HepG2 (cell line): ENCODE measurements around the gene PIP5K1A. TPM values are rescaled to one million over a fixed set of nuclear protein-coding genes. Genes with fewer than 3 reads are reported as not detected.

Experiments
- BATF2 ChIP-seq: sonication (generic); formaldehyde crosslinking; IDR thresholded peaks from 2 replicates; pipeline ENCODE4 v1.8.0; 2022; ENCODE audit warnings: mild to moderate bottlenecking, missing genetic modification reagents, moderate library complexity
- CBFB ChIP-seq: sonication (generic); formaldehyde crosslinking; IDR thresholded peaks from 2 replicates; pipeline ENCODE4 v1.4.0; 2020; ENCODE audit warnings: missing genetic modification reagents
- FIP1L1 ChIP-seq: fragments of 200-400 bp; formaldehyde crosslinking; IDR thresholded peaks from 2 replicates; pipeline ENCODE4 v1.6.1; 2018; ENCODE audit warnings: low read depth, mild to moderate bottlenecking, low read length, moderate library complexity, borderline replicate concordance; ENCODE audit not compliant: insufficient read depth
- HIVEP1 ChIP-seq: sonication (generic); formaldehyde crosslinking; IDR thresholded peaks from 2 replicates; pipeline ENCODE4 v1.4.0; 2020; ENCODE audit warnings: mild to moderate bottlenecking, missing genetic modification reagents
- MEF2D ChIP-seq: sonication (generic); formaldehyde crosslinking; IDR thresholded peaks from 2 replicates; pipeline ENCODE4 v1.5.1; 2020; ENCODE audit warnings: mild to moderate bottlenecking, missing genetic modification reagents
- SAP130 ChIP-seq: IDR thresholded peaks from 2 replicates; pipeline ENCODE4 v1.6.1; 2016; ENCODE audit warnings: low read depth
- SRSF9 ChIP-seq: fragments of 200-400 bp; formaldehyde crosslinking; IDR thresholded peaks from 2 replicates; pipeline ENCODE4 v1.6.1; 2018; ENCODE audit warnings: borderline replicate concordance, mild to moderate bottlenecking, low read depth, low read length; ENCODE audit not compliant: insufficient read depth, poor library complexity, severe bottlenecking
- ZBTB7A ChIP-seq: sonication (generic); formaldehyde crosslinking; IDR thresholded peaks from 2 replicates; pipeline ENCODE4 v1.8.0; 2022; ENCODE audit warnings: mild to moderate bottlenecking, missing genetic modification reagents
- ZBTB8A ChIP-seq: sonication (generic); formaldehyde crosslinking; IDR thresholded peaks from 2 replicates; pipeline ENCODE4 v1.4.0; 2020; ENCODE audit warnings: mild to moderate bottlenecking, low read depth, missing genetic modification reagents, borderline replicate concordance
- ZMYM4 ChIP-seq: sonication (generic); formaldehyde crosslinking; IDR thresholded peaks from 2 replicates; pipeline ENCODE4 v1.8.1; 2023; ENCODE audit warnings: mild to moderate bottlenecking, missing genetic modification reagents
- ZNF138 ChIP-seq: sonication (generic); formaldehyde crosslinking; IDR thresholded peaks from 2 replicates; pipeline ENCODE4 v1.5.0; 2020; ENCODE audit warnings: mild to moderate bottlenecking, low read depth, missing genetic modification reagents
- ZNF225 ChIP-seq: sonication (generic); formaldehyde crosslinking; IDR thresholded peaks from 2 replicates; pipeline ENCODE4 v1.4.0; 2020; ENCODE audit warnings: mild to moderate bottlenecking, missing genetic modification reagents
- ZNF326 ChIP-seq: sonication (generic); formaldehyde crosslinking; IDR thresholded peaks from 2 replicates; pipeline ENCODE4 v1.4.0; 2020; ENCODE audit warnings: missing genetic modification reagents, borderline replicate concordance
- ZNF383 ChIP-seq: sonication (generic); formaldehyde crosslinking; IDR thresholded peaks from 2 replicates; pipeline ENCODE4 v1.4.0; 2020; ENCODE audit warnings: missing genetic modification reagents, mild to moderate bottlenecking, borderline replicate concordance
- ZNF678 ChIP-seq: sonication (generic); formaldehyde crosslinking; IDR thresholded peaks from 2 replicates; pipeline ENCODE4 v1.4.0; 2020; ENCODE audit warnings: mild to moderate bottlenecking, missing genetic modification reagents
- ZNF772 ChIP-seq: sonication (generic); formaldehyde crosslinking; IDR thresholded peaks from 2 replicates; pipeline ENCODE4 v1.5.0; 2020; ENCODE audit warnings: mild to moderate bottlenecking, missing genetic modification reagents
- ZSCAN25 ChIP-seq: sonication (generic); formaldehyde crosslinking; IDR thresholded peaks from 2 replicates; pipeline ENCODE4 v1.8.0; 2022; ENCODE audit warnings: mild to moderate bottlenecking, missing genetic modification reagents
- polyA plus RNA-seq, 8 experiments: library from polyadenylated mRNA; depleted of rRNA in 3 of 8; stranded (reverse) in 7 of 8; unstranded in 1 of 8; fragments of >200 nt; fragmentation: Illumina TruSeq in 4 of 8; extraction: Trizol in 4 of 8; gene quantifications; 2 replicates each; pipeline versions ENCODE4 v1.2.1 to v1.2.3, GENCODE V29; 2011 to 2016; ENCODE audit warnings: low read depth in 4 of 8, missing spikeins in 1 of 8, mixed read lengths in 1 of 8; ENCODE audit not compliant: insufficient read depth in 1 of 8
- total RNA-seq, 5 experiments: library from RNA; depleted of rRNA; stranded (reverse); fragments of >200 nt; fragmentation: Illumina TruSeq; extraction: Trizol; gene quantifications; 2 replicates each; pipeline ENCODE4 v1.2.3, GENCODE V29; 2016; ENCODE audit warnings: low read depth in 1 of 5
- TF ChIP-seq, protein P1 (sequence below): sonication (generic); formaldehyde crosslinking; IDR thresholded peaks from 2 replicates; pipeline ENCODE4 v1.5.1; 2020; ENCODE audit warnings: mild to moderate bottlenecking, moderate library complexity, missing genetic modification reagents
- TF ChIP-seq, protein P2 (sequence below): sonication (generic); formaldehyde crosslinking; IDR thresholded peaks from 2 replicates; pipeline ENCODE4 v1.5.0; 2020; ENCODE audit warnings: missing genetic modification reagents, mild to moderate bottlenecking, borderline replicate concordance
- TF ChIP-seq, protein P3 (sequence below): sonication (generic); formaldehyde crosslinking; conservative IDR thresholded peaks from 2 replicates; pipeline ENCODE4 v1.4.0; 2020; ENCODE audit warnings: missing genetic modification reagents

PIP5K1A gene
- total and polyA plus RNA-seq, 2 of the 13 experiments (the other 11 are each of a cell fraction or from before 2014, with no cell fraction given): 45.3 to 65.1 TPM

DNA sequence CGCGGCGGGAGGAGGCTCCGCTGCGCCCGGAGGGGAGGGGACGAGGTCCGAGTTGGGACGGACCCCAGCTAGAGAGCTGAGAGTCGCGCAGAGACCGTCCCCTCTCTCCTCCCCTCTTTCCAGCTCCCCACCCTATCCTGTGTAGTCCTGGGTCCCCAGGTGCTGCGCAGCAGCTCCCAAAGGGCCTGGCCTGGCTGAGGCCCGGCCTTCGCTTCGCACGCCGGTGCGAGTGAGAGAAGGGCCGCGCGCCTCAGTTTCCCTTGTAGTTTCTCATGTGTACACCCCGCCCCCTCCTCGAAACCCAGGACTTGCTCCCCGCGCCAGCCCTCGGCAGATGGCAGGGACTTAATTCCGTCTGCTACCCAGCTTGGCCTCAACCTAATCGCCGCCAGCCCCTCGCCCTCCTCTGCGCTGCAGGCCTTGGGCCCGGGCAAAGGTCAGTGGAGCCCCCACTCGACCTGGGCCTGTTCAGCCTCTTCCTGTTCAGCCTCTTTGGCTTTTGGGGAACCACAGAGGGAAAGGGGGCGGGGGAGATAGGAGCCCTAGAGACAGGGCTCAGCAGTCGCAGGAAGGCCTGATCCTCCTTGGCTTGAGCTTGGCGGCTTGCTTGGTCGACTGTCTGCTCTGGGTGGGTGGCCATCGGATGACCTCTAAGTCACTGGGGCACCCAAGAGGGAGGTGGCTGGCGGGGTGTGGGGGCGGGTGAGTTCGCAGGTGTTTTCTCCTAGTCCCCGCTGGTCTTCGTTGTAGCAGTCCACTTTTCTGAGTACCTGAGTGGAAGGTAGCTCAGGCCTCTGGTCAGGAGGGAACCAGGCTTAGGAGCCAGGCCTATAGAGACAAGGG lies 84.8 kb downstream of the PIP5K1A start (continued):
- peak; percentile 58; the same call in 1 of the 2 replicates for TF ChIP-seq BATF2 (CRISPR knock-in tag)
- peak; percentile 43; the same call in 1 of the 2 replicates for TF ChIP-seq ZBTB8A (CRISPR knock-in tag)
- peak; percentile 54; the same call in 1 of the 2 replicates for TF ChIP-seq HIVEP1 (CRISPR knock-in tag)
- TF ChIP-seq SAP130 (CRISPR knock-in tag): 0 out of 2 replicates have a peak, but pooled peaks have one; percentile 20
- TF ChIP-seq ZNF678 (CRISPR knock-in tag): 0 out of 2 replicates have a peak, but pooled peaks have one; percentile 34
- TF ChIP-seq ZNF138: peak; percentile 14; the same call in 1 of the 2 replicates
- TF ChIP-seq MEF2D (CRISPR knock-in tag): peak; percentile 51; the same call in 1 of the 2 replicates
- no peak for TF ChIP-seq SRSF9
- no peak for TF ChIP-seq ZNF225
- TF ChIP-seq ZNF383 (CRISPR knock-in tag): 0 out of 2 replicates have a peak, but pooled peaks have one; percentile 20
- TF ChIP-seq ZNF326: 0 out of 2 replicates have a peak, but pooled peaks have one; percentile 76
- TF ChIP-seq, protein P1, sequence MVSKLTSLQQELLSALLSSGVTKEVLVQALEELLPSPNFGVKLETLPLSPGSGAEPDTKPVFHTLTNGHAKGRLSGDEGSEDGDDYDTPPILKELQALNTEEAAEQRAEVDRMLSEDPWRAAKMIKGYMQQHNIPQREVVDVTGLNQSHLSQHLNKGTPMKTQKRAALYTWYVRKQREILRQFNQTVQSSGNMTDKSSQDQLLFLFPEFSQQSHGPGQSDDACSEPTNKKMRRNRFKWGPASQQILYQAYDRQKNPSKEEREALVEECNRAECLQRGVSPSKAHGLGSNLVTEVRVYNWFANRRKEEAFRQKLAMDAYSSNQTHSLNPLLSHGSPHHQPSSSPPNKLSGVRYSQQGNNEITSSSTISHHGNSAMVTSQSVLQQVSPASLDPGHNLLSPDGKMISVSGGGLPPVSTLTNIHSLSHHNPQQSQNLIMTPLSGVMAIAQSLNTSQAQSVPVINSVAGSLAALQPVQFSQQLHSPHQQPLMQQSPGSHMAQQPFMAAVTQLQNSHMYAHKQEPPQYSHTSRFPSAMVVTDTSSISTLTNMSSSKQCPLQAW (CRISPR knock-in tag): 0 out of 2 replicates have a peak, but pooled peaks have one; percentile 24
- TF ChIP-seq, protein P2, sequence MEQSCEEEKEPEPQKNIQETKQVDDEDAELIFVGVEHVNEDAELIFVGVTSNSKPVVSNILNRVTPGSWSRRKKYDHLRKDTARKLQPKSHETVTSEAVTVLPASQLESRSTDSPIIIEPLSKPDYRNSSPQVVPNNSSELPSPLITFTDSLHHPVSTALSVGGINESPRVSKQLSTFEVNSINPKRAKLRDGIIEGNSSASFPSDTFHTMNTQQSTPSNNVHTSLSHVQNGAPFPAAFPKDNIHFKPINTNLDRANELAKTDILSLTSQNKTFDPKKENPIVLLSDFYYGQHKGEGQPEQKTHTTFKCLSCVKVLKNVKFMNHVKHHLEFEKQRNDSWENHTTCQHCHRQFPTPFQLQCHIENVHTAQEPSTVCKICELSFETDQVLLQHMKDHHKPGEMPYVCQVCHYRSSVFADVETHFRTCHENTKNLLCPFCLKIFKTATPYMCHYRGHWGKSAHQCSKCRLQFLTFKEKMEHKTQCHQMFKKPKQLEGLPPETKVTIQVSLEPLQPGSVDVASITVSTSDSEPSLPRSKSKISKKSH (CRISPR knock-in tag): no peak
- peak; percentile 60; the same call in 1 of the 2 replicates for TF ChIP-seq ZSCAN25 (CRISPR knock-in tag)
- no peak for TF ChIP-seq ZMYM4 (CRISPR knock-in tag)
- 0 out of 2 replicates have a peak, but pooled peaks have one; percentile 19 for TF ChIP-seq CBFB (CRISPR knock-in tag)
- TF ChIP-seq FIP1L1: 0 out of 2 replicates have a peak, but pooled peaks have one; percentile 28
- TF ChIP-seq, protein P3, sequence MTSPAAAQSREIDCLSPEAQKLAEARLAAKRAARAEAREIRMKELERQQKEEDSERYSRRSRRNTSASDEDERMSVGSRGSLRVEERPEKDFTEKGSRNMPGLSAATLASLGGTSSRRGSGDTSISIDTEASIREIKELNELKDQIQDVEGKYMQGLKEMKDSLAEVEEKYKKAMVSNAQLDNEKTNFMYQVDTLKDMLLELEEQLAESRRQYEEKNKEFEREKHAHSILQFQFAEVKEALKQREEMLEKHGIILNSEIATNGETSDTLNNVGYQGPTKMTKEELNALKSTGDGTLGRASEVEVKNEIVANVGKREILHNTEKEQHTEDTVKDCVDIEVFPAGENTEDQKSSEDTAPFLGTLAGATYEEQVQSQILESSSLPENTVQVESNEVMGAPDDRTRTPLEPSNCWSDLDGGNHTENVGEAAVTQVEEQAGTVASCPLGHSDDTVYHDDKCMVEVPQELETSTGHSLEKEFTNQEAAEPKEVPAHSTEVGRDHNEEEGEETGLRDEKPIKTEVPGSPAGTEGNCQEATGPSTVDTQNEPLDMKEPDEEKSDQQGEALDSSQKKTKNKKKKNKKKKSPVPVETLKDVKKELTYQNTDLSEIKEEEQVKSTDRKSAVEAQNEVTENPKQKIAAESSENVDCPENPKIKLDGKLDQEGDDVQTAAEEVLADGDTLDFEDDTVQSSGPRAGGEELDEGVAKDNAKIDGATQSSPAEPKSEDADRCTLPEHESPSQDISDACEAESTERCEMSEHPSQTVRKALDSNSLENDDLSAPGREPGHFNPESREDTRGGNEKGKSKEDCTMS: no peak
- peak; percentile 78 for TF ChIP-seq ZBTB7A (CRISPR knock-in tag)
- TF ChIP-seq ZNF772 (CRISPR knock-in tag): 0 out of 2 replicates have a peak, but pooled peaks have one; percentile 58
